Neural cell (in vitro differentiated cells): ENCODE results near the gene LRMDA. TPM values are rescaled to one million over a fixed set of nuclear protein-coding genes. Genes with fewer than 3 reads are reported as not detected.

Experiments
- H2AFZ ChIP-seq: fragments of 200-600, 300-800 bp; sonication (generic), shearing (Covaris generic); 2 replicates; pipeline ENCODE4 v1.6.0; 2014; ENCODE audit warnings: low read depth, mild to moderate bottlenecking, antibody characterized with exemption, low read length, moderate library complexity
- H3F3A ChIP-seq: fragments of 200-600 bp; shearing (Covaris generic); 2 replicates; pipeline ENCODE4 v1.6.1; 2016; ENCODE audit warnings: mild to moderate bottlenecking, moderate library complexity, mixed read lengths, antibody characterized with exemption, low read length; ENCODE audit not compliant: insufficient read depth, poor library complexity, severe bottlenecking
- H3K27ac ChIP-seq: fragments of 200-600, 300-800 bp; sonication (generic), shearing (Covaris generic); 2 replicates; pipeline ENCODE4 v1.5.1; 2014; ENCODE audit warnings: mild to moderate bottlenecking, low read length, moderate library complexity
- H3K27me3 ChIP-seq: fragments of 300-800, 200-600 bp; sonication (generic), shearing (Covaris generic); 2 replicates; pipeline ENCODE4 v1.6.0; 2014; ENCODE audit warnings: mild to moderate bottlenecking, low read depth, low read length, moderate library complexity; ENCODE audit not compliant: insufficient read depth
- H3K36me3 ChIP-seq: fragments of 300-800, 200-600 bp; sonication (generic), shearing (Covaris generic); 2 replicates; pipeline ENCODE4 v1.5.1; 2014; ENCODE audit warnings: mild to moderate bottlenecking, antibody characterized with exemption, low read length, moderate library complexity; ENCODE audit not compliant: insufficient read depth
- H3K4me2 ChIP-seq: fragments of 300-800, 200-600 bp; sonication (generic), shearing (Covaris generic); 2 replicates; pipeline ENCODE4 v1.6.0; 2014; ENCODE audit warnings: mild to moderate bottlenecking, low read length
- H3K4me3 ChIP-seq: fragments of 300-800, 200-600 bp; sonication (generic), shearing (Covaris generic); 2 replicates; pipeline ENCODE4 v1.5.1; 2014; ENCODE audit warnings: mild to moderate bottlenecking, low read length, moderate library complexity
- H3K79me2 ChIP-seq: fragments of 200-600 bp; shearing (Covaris generic); replicated peaks from 2 replicates; pipeline ENCODE4 v1.6.0; 2014; ENCODE audit warnings: mild to moderate bottlenecking, low read length, moderate library complexity; ENCODE audit not compliant: insufficient read depth
- H3K9ac ChIP-seq: fragments of 300-800, 200-600 bp; sonication (generic), shearing (Covaris generic); 2 replicates; pipeline ENCODE4 v1.6.1; 2016; ENCODE audit warnings: mild to moderate bottlenecking, low read length, mixed read lengths
- H3K9me2 ChIP-seq: fragments of 200-600 bp; shearing (Covaris generic); 2 replicates; pipeline ENCODE4 v1.6.1; 2016; ENCODE audit warnings: mild to moderate bottlenecking, low read length, mixed read lengths; ENCODE audit not compliant: insufficient read depth
- H3K9me3 ChIP-seq: fragments of 200-600, 300-800 bp; sonication (generic), shearing (Covaris generic); 2 replicates; pipeline ENCODE4 v1.6.1; 2016; ENCODE audit warnings: mild to moderate bottlenecking, mixed run types, low read length, moderate library complexity, mixed read lengths
- H4K20me1 ChIP-seq: fragments of 200-600 bp; shearing (Covaris generic); 2 replicates; pipeline ENCODE4 v1.6.1; 2016; ENCODE audit warnings: mild to moderate bottlenecking, mixed run types; ENCODE audit not compliant: insufficient read depth
- CTCF ChIP-seq: fragments of 450-650 bp; IDR thresholded peaks from 2 replicates; pipeline ENCODE4 v1.5.1; 2014; ENCODE audit warnings: antibody characterized with exemption, mild to moderate bottlenecking, moderate library complexity; ENCODE audit not compliant: poor library complexity, severe bottlenecking
- EP300 ChIP-seq: fragments of 450-650 bp; conservative IDR thresholded peaks from 2 replicates; pipeline ENCODE4 v1.6.1; 2014; ENCODE audit warnings: antibody characterized with exemption, mild to moderate bottlenecking, moderate library complexity; ENCODE audit not compliant: poor library complexity, severe bottlenecking
- EZH2 ChIP-seq: fragments of 200-600, 300-800 bp; shearing (Covaris generic), sonication (generic); IDR thresholded peaks from 2 replicates; pipeline ENCODE4 v1.6.1; 2014; ENCODE audit warnings: antibody characterized with exemption, low read length, borderline replicate concordance, mild to moderate bottlenecking; ENCODE audit not compliant: insufficient read depth, poor library complexity, severe bottlenecking
- MXI1 ChIP-seq: fragments of 450-650 bp; conservative IDR thresholded peaks from 2 replicates; pipeline ENCODE4 v1.6.1; 2014; ENCODE audit warnings: antibody characterized with exemption, mild to moderate bottlenecking; ENCODE audit not compliant: poor library complexity, severe bottlenecking
- POLR2AphosphoS5 ChIP-seq: IDR thresholded peaks from 2 replicates; pipeline ENCODE4 v1.6.1; 2012
- RAD21 ChIP-seq: fragments of 450-650 bp; conservative IDR thresholded peaks from 2 replicates; pipeline ENCODE4 v1.6.1; 2014; ENCODE audit warnings: antibody characterized with exemption, mild to moderate bottlenecking, moderate library complexity
- REST ChIP-seq: IDR thresholded peaks from 2 replicates; pipeline ENCODE4 v1.6.1; 2012; ENCODE audit warnings: borderline replicate concordance
- SMC3 ChIP-seq: fragments of 450-650 bp; conservative IDR thresholded peaks from 2 replicates; pipeline ENCODE4 v1.6.1; 2014; ENCODE audit warnings: antibody characterized with exemption, mild to moderate bottlenecking, moderate library complexity; ENCODE audit not compliant: poor library complexity
- TAF1 ChIP-seq: IDR thresholded peaks from 2 replicates; pipeline ENCODE4 v1.6.1; 2012; ENCODE audit warnings: low read depth
- polyA plus RNA-seq: library from polyadenylated mRNA; depleted of rRNA; stranded (reverse); fragments of >200 nt; gene quantifications from 2 replicates; pipeline ENCODE4 v1.2.3, GENCODE V29; 2014

Gene LRMDA
- polyA plus RNA-seq, 1 donor from 2014 or later = 5.6 TPM

GRCh38 chr10:76403912-76404311 lies 972.5 kb downstream of the LRMDA start:
- Histone ChIP-seq H3K79me2 (no peaks in the 10 kb centered on the region), H3K4me3 (no peak overlapping the region), H3K9me2 (no peaks in the 10 kb centered on the region), H3K27me3 (no peaks in the 10 kb centered on the region), H3K9ac (no peak overlapping the region), H3K27ac (no peak overlapping the region), H3K9me3 (no peaks in the 10 kb centered on the region), H4K20me1 (no peaks in the 10 kb centered on the region), H3F3A (no peaks in the 10 kb centered on the region), H2AFZ (no peak overlapping the region), H3K4me2 (no peak overlapping the region), H3K36me3 (no peaks in the 10 kb centered on the region)
- TF ChIP-seq EP300 = no peak
- TF ChIP-seq SMC3 = no peak
- TF ChIP-seq POLR2AphosphoS5 = no peak
- no peak for TF ChIP-seq TAF1
- TF ChIP-seq REST = no peak
- no peak for TF ChIP-seq EZH2
- TF ChIP-seq RAD21 = no peak
- no peak for TF ChIP-seq CTCF
- TF ChIP-seq MXI1 = no peak

GRCh38 chr10:76404531-76404930 lies 973.1 kb downstream of the LRMDA start:
- H3K9me3 ChIP-seq = no peaks in the 10 kb centered on the region
- no peaks in the 10 kb centered on the region for H3K9me2 ChIP-seq
- no peak overlapping the region for H3K27ac ChIP-seq
- no peaks in the 10 kb centered on the region for H4K20me1 ChIP-seq
- H3K27me3 ChIP-seq = no peaks in the 10 kb centered on the region
- no peaks in the 10 kb centered on the region for H3F3A ChIP-seq
- no peak overlapping the region for H3K4me2 ChIP-seq
- no peaks in the 10 kb centered on the region for H3K36me3 ChIP-seq
- H2AFZ ChIP-seq = no peak overlapping the region
- TF ChIP-seq POLR2AphosphoS5 (no peak), TAF1 (no peak), MXI1 (no peak), EZH2 (no peak), REST (no peak), SMC3 (no peak), CTCF (no peak), RAD21 (no peak)
- H3K4me3 ChIP-seq = no peak overlapping the region
- no peaks in the 10 kb centered on the region for H3K79me2 ChIP-seq
- H3K9ac ChIP-seq = no peak overlapping the region
